HG02973 (cell line): Measurements from ENCODE around the gene TASP1.
A peak's percentile ranks its signal among the peaks of the same experiment; 100 is the strongest.
"Not testable (repeated sequence)": the region's sequence is repeated elsewhere in the genome, so short reads cannot be mapped to it uniquely, and the experiment has no call there.

ENCODE experiments used
- ATAC-seq: cut with Tn5 transposase; IDR thresholded peaks from one replicate; pipeline ENCODE4 v1.9.1; 2021; ENCODE audit warnings: moderate library complexity; ENCODE audit not compliant: unreplicated experiment

TASP1 gene

GRCh38 chr20:13638496-13639149 is at the start of gene TASP1:
Gene TASP1, minus strand, starts transcription at chr20:13638932. Its CDS starts 8,854 bp downstream, at chr20:13630078.
- ATAC-seq, result peak; percentile 100

GRCh38 chr20:13687815-13688214 is 49.1 kb upstream of the TASP1 start:
- no peak for ATAC-seq

GRCh38 chr20:13685623-13686022 is 46.9 kb upstream of the TASP1 start:
- ATAC-seq, result no peak

- peak; percentile 74 for ATAC-seq
Observed at GRCh38 chr20:13684566-13685222, 46.0 kb upstream of the TASP1 start.

GRCh38 chr20:13683833-13684232 is 45.1 kb upstream of the TASP1 start:
- ATAC-seq, result no peak

GRCh38 chr20:13681248-13682125 is 42.8 kb upstream of the TASP1 start:
- peak; percentile 82 for ATAC-seq

GRCh38 chr20:13678944-13679343 is 40.2 kb upstream of the TASP1 start:
- no peak for ATAC-seq

- ATAC-seq, result no peak
Observed at GRCh38 chr20:13677241-13677640, 38.5 kb upstream of the TASP1 start.

GRCh38 chr20:13676682-13677081 is 38.0 kb upstream of the TASP1 start:
- ATAC-seq, result no peak

- no peak for ATAC-seq
Observed at GRCh38 chr20:13672690-13673089, 34.0 kb upstream of the TASP1 start.

- no peak for ATAC-seq
Observed at GRCh38 chr20:13671916-13672378, 33.2 kb upstream of the TASP1 start.

- ATAC-seq, result no peak
Observed at GRCh38 chr20:13671512-13671911, 32.8 kb upstream of the TASP1 start.

GRCh38 chr20:13670160-13670559 is 31.4 kb upstream of the TASP1 start:
- ATAC-seq, result no peak

GRCh38 chr20:13665709-13666395 is 27.1 kb upstream of the TASP1 start:
- ATAC-seq, result no peak

- ATAC-seq, result no peak
Observed at GRCh38 chr20:13661070-13661685, 22.4 kb upstream of the TASP1 start.

- peak; percentile 94 for ATAC-seq
Observed at GRCh38 chr20:13659288-13659687, 20.6 kb upstream of the TASP1 start.

- ATAC-seq, result not testable (repeated sequence)
Observed at GRCh38 chr20:13658060-13658459, 19.3 kb upstream of the TASP1 start.

- no peak for ATAC-seq
Observed at GRCh38 chr20:13656721-13657368, 18.1 kb upstream of the TASP1 start.

- ATAC-seq, result no peak
Observed at GRCh38 chr20:13654463-13655023, 15.8 kb upstream of the TASP1 start.

GRCh38 chr20:13650474-13650873 is 11.7 kb upstream of the TASP1 start:
- ATAC-seq, result no peak
